Measurements from ENCODE around the gene LMNTD1.

GRCh38 chr12:25447046-25447445 lies 106.0 kb downstream of the LMNTD1 start:
- TF ChIP-seq YY2 (tag by site-specific recombination; IDR thresholded peaks at IDR 0.05) (no peak), ZNF416 (tag by site-specific recombination; IDR thresholded peaks at IDR 0.05) (no peak), ZNF24 (tag by site-specific recombination; IDR thresholded peaks at IDR 0.05) (no peak), PATZ1 (tag by site-specific recombination; IDR thresholded peaks at IDR 0.05) (no peak), CTCF (tag by site-specific recombination; IDR thresholded peaks at IDR 0.05) (no peak), ZNF514 (tag by site-specific recombination; IDR thresholded peaks at IDR 0.05) (no peak), ZIC2 (tag by site-specific recombination; IDR thresholded peaks at IDR 0.05) (no peak), ZSCAN4 (tag by site-specific recombination; IDR thresholded peaks at IDR 0.05) (no peak)
